Transverse colon (tissue), 4 donors: ENCODE results near the gene SCAF8. TPM values are rescaled to one million over a fixed set of nuclear protein-coding genes. Genes with fewer than 3 reads are reported as not detected.

Experiments
- DNase-seq: peaks from one replicate; pipeline ENCODE4 v3.0.0-alpha.2; 2019
- H3K27ac ChIP-seq, 4 donors: fragments of 200-600 bp; sonication (generic); 2 replicates each; pipeline ENCODE4 v1.5.1; 2016 to 2018; ENCODE audit warnings: inconsistent platforms in 4 of 4
- H3K27me3 ChIP-seq: fragments of 200-600 bp; sonication (generic); 2 replicates; pipeline ENCODE4 v1.5.1; 2017; ENCODE audit warnings: inconsistent platforms
- H3K36me3 ChIP-seq, 4 donors: fragments of 200-600 bp; sonication (generic); 2 replicates each; pipeline ENCODE4 v1.5.1; 2017 to 2019; ENCODE audit warnings: inconsistent platforms in 4 of 4
- H3K4me1 ChIP-seq, 4 donors: fragments of 200-600 bp; sonication (generic); 2 replicates each; pipeline ENCODE4 v1.5.1; 2017 to 2020; ENCODE audit warnings: inconsistent platforms in 4 of 4
- H3K4me3 ChIP-seq, 4 donors: fragments of 200-600 bp; sonication (generic); 1 replicate in 1 of 4; 2 replicates in 3 of 4; pipeline versions ENCODE4 v1.5.1 to v1.6.1; 2017 to 2019; ENCODE audit warnings: inconsistent platforms in 4 of 4
- H3K9me3 ChIP-seq, 2 donors: fragments of 200-600 bp; sonication (generic); 2 replicates each; pipeline ENCODE4 v1.5.1; 2017 to 2019; ENCODE audit warnings: inconsistent platforms in 2 of 2
- CTCF ChIP-seq, 5 experiments: fragments of 200-600 bp in 3 of 5; fragments of 450-650 bp in 2 of 5; sonication (generic) in 3 of 5; IDR thresholded peaks; 1 replicate in 2 of 5; 2 replicates in 3 of 5; pipeline ENCODE4 v1.5.1; 2016 to 2017; ENCODE audit warnings: antibody characterized with exemption in 5 of 5, inconsistent platforms in 3 of 5, mild to moderate bottlenecking in 2 of 5, moderate library complexity in 1 of 5
- EP300 ChIP-seq: sonication (generic); formaldehyde crosslinking; IDR thresholded peaks from one replicate; pipeline ENCODE4 v1.6.1; 2017; ENCODE audit warnings: antibody characterized with exemption, low read depth
- POLR2A ChIP-seq: fragments of 450-650 bp; IDR thresholded peaks from one replicate; pipeline ENCODE4 v1.6.1; 2016; ENCODE audit warnings: antibody characterized with exemption, mild to moderate bottlenecking, moderate library complexity
- POLR2AphosphoS5 ChIP-seq, 3 donors: sonication (generic); formaldehyde crosslinking; IDR thresholded peaks; one replicate each; pipeline ENCODE4 v1.6.1; 2016; ENCODE audit warnings: antibody characterized with exemption in 3 of 3
- WGBS, 2 donors: methylation state at CpG; one replicate each; pipeline ENCODE4 v1.1.5; 2018; ENCODE audit warnings: low coverage in 1 of 2; 5-methylcytosine and 5-hydroxymethylcytosine counted together
- in situ Hi-C, 4 donors: fragments of 200-750 bp; cut with MboI; loops; one replicate each; pipeline versions ENCODE4 v1.15.0 to v1.15.1; 2017; ENCODE audit warnings: low sequenced_read_pairs in 3 of 4, low pct_ligation_motif_present in 1 of 4, low pct_unique_long_range_greater_than_20kb in 1 of 4
- intact Hi-C: fragments of 100-400 bp; cut with DNase I; formaldehyde crosslinking; loops from one replicate; pipeline ENCODE4 v1.15.1; 2023; ENCODE audit warnings: low total_unique reads
- total RNA-seq, 4 donors: library from RNA; depleted of rRNA; stranded (reverse); fragments of >200 nt; gene quantifications; one replicate each; pipeline ENCODE4 v1.1.0, GENCODE V29; 2016

The SCAF8 gene
- total RNA-seq, 4 donors from 2014 or later = 32.2 to 38.6 (median 33.4) TPM

GRCh38 chr6:154751011-154751800 lies 18.0 kb downstream of the SCAF8 start:
- no peaks in the 10 kb centered on the region for H3K9me3 ChIP-seq
- intact Hi-C loops = no loop called here
- no peaks in the 10 kb centered on the region for H3K36me3 ChIP-seq
- H3K27me3 ChIP-seq = no peaks in the 10 kb centered on the region
- H3K4me1 ChIP-seq = peaks cover 0 to 61% (median 11%) of the 10 kb centered on the region in 4 donors
- H3K4me3 ChIP-seq = no peak overlapping the region
- no peak overlapping the region for H3K27ac ChIP-seq
- DNase-seq = no peak
- 84 to 89% methylated on average over 6 to 13 of the region's 13 CpGs for WGBS, 2 donors
- in situ Hi-C loops = no loop called here
- TF ChIP-seq CTCF (IDR thresholded peaks at IDR 0.05) = no peak
- no peak for TF ChIP-seq POLR2A
- no peak for TF ChIP-seq EP300
- TF ChIP-seq POLR2AphosphoS5 (IDR thresholded peaks at IDR 0.05) = no peak

- Histone ChIP-seq H3K4me3 (no peak overlapping the region), H3K9me3 (no peaks in the 10 kb centered on the region), H3K4me1 (peaks cover under 1 to 53% (median 11%) of the 10 kb centered on the region in 4 donors), H3K27ac (no peak overlapping the region), H3K36me3 (no peaks in the 10 kb centered on the region), H3K27me3 (no peaks in the 10 kb centered on the region)
- WGBS, 2 donors = 80 to 86% methylated on average over 1 of the region's 1 CpG
- intact Hi-C loops = no loop called here
- no peak for TF ChIP-seq CTCF (IDR thresholded peaks at IDR 0.05)
- in situ Hi-C loops = no loop called here
- no peak for DNase-seq
Measured at GRCh38 chr6:154752022-154752421, 18.8 kb downstream of the SCAF8 start.

DNA sequence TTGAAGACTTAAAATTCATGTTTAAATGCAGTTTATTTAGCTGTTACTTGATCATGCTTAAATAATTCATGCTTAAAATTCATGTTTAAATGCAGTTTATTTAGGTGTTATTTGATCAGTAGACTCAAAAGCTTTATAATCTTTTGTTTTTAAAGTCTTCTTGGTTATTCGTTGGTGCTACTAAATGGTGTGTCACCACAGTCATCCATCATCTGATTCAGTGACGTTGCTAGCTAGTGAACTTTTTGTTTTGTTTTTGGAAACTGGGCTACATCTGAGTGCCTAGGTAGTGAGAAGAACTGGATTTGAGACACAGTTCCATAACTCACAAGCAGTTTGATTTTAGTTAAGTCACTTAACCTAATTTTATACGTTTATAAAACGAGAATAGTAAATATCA lies 20.9 kb downstream of the SCAF8 start:
- H3K27ac ChIP-seq = no peak overlapping the region
- in situ Hi-C loops = no loop called here
- 20 to 27% methylated on average over 4 of the region's 4 CpGs for WGBS, 2 donors

More for the DNA sequence above, 20.9 kb downstream of the SCAF8 start:
- no peaks in the 10 kb centered on the region for H3K27me3 ChIP-seq
- intact Hi-C loops = no loop called here
- H3K36me3 ChIP-seq = no peaks in the 10 kb centered on the region
- TF ChIP-seq POLR2A = no peak
- TF ChIP-seq EP300 = no peak
- no peak for TF ChIP-seq CTCF (IDR thresholded peaks at IDR 0.05)
- no peak for TF ChIP-seq POLR2AphosphoS5 (IDR thresholded peaks at IDR 0.05)
- peaks cover 4 to 46% (median 12%) of the 10 kb centered on the region in 4 donors for H3K4me1 ChIP-seq
- DNase-seq = no peak
- no peak overlapping the region for H3K4me3 ChIP-seq
- H3K9me3 ChIP-seq = no peaks in the 10 kb centered on the region
